Adrenal gland (tissue), 12 donors: ENCODE measurements around the gene MRPL38. TPM values are rescaled to one million over a fixed set of nuclear protein-coding genes. Genes with fewer than 3 reads are reported as not detected.
A peak's percentile ranks its signal among the peaks of the same experiment; 100 is the strongest.

ENCODE experiments used
- DNase-seq, 7 donors: peaks; one replicate each; pipeline ENCODE4 v3.0.0-alpha.2; 2019 to 2020
- H3K27ac ChIP-seq, 5 donors: fragments of 200-600 bp; sonication (generic) in 4 of 5; 1 replicate in 3 of 5; 2 replicates in 2 of 5; pipeline versions ENCODE4 v1.5.1 to v1.8.0; 2016 to 2020; ENCODE audit warnings: mild to moderate bottlenecking in 1 of 5
- H3K27me3 ChIP-seq: fragments of 200-600 bp; 2 replicates; pipeline ENCODE4 v1.8.0; 2021
- H3K36me3 ChIP-seq, 2 donors: fragments of 200-600 bp; replicated peaks in 1 of 2; 1 replicate in 1 of 2; 2 replicates in 1 of 2; pipeline versions ENCODE4 v1.5.1 to v1.8.0; 2018 to 2022
- H3K4me1 ChIP-seq, 2 donors: fragments of 200-600 bp; replicated peaks in 1 of 2; 1 replicate in 1 of 2; 2 replicates in 1 of 2; pipeline versions ENCODE4 v1.5.1 to v1.8.0; 2018 to 2021
- H3K4me3 ChIP-seq, 4 donors: fragments of 200-600 bp; sonication (generic) in 3 of 4; one replicate each; pipeline ENCODE4 v1.5.1; 2016 to 2018
- H3K9me3 ChIP-seq, 3 donors: fragments of 200-600 bp; sonication (generic) in 1 of 3; replicated peaks in 1 of 3; 1 replicate in 2 of 3; 2 replicates in 1 of 3; pipeline versions ENCODE4 v1.5.1 to v1.8.0; 2016 to 2021
- CTCF ChIP-seq, 6 experiments: fragments of 450-650 bp in 4 of 6; fragments of 200-600 bp in 2 of 6; sonication (generic) in 1 of 6; IDR thresholded peaks; 1 replicate in 5 of 6; 2 replicates in 1 of 6; pipeline versions ENCODE4 v1.5.1 to v1.8.0; 2016 to 2021; ENCODE audit warnings: antibody characterized with exemption in 6 of 6, mild to moderate bottlenecking in 2 of 6, moderate library complexity in 1 of 6
- POLR2A ChIP-seq, 2 donors: fragments of 450-650 bp; IDR thresholded peaks; one replicate each; pipeline ENCODE4 v1.6.1; 2017; ENCODE audit warnings: antibody characterized with exemption in 2 of 2, mild to moderate bottlenecking in 2 of 2, moderate library complexity in 1 of 2
- WGBS, 4 donors: extraction: QIAGEN DNeasy Blood & Tissue Kit in 2 of 4; methylation state at CpG; one replicate each; pipeline versions ENCODE4 v1.1.5 to v1.1.7; 2013 to 2017; 5-methylcytosine and 5-hydroxymethylcytosine counted together
- intact Hi-C, 2 donors: fragments of 100-400 bp; cut with DNase I; formaldehyde crosslinking; loops; one replicate each; pipeline versions ENCODE4 v1.14.1 to v1.15.0; 2022 to 2023
- polyA plus RNA-seq, 3 donors: library from polyadenylated mRNA; stranded (reverse); fragments of 200-250 nt in 2 of 3; fragments of 350-450 nt in 1 of 3; fragmentation: Illumina TruSeq in 1 of 3; extraction: RNeasy Lipid Tissue Mini Kit (QIAGEN cat#74804) in 1 of 3; gene quantifications; one replicate each; pipeline ENCODE4 v1.2.3, GENCODE V29; 2013 to 2014
- total RNA-seq, 9 donors: library from RNA; depleted of rRNA in 4 of 9; stranded (reverse); fragments of >200 nt in 4 of 9; fragments of 120-200 nt in 1 of 9; fragmentation: NEBNext Ultra II Directional in 1 of 9; extraction: Animal tissue kit (Norgen Biotek cat#: 25700) in 1 of 9; gene quantifications; one replicate each; pipeline versions ENCODE4 v1.1.0 to v1.2.4, GENCODE V29; 2013 to 2023
- donor health status: healthy with polysubstance abuse.
- donor health status: Bipolar disorder and iron deficiency.
- donor health status: DM: yes; HTN: yes; CAD: no.
- donor health status: DM: no; HTN: no; CAD: no.
- donor health status: DM: no; HTN: no; CAD: no.
- donor health status: DM: yes; HTN: yes; CAD: no.

The MRPL38 gene
- total and polyA plus RNA-seq, 12 donors = 36.7 to 214 (median 82.7) TPM

- Histone ChIP-seq H3K4me3 (peak overlapping the region in 2 of 4 donors; percentile 14 to 95), H3K36me3 (peaks cover 0 to 8% of the 10 kb centered on the region in 2 donors), H3K27ac (peak overlapping the region; percentile 54 to 93 (median 82)), H3K9me3 (no peaks in the 10 kb centered on the region), H3K4me1 (peaks cover 28 to 49% of the 10 kb centered on the region in 2 donors), H3K27me3 (no peaks in the 10 kb centered on the region)
- intact Hi-C loops = no loop called here
- TF ChIP-seq CTCF (IDR thresholded peaks at IDR 0.05) = peak in 2 of 6 experiments; percentile 24 to 33
- no peak for TF ChIP-seq POLR2A (IDR thresholded peaks at IDR 0.05)
- DNase-seq = peak; percentile 60 to 92 (median 77)
- 25 to 48% (median 29%) methylated on average over 5 to 26 of the region's 26 CpGs for WGBS, 4 donors
Measured at GRCh38 chr17:75876190-75876937, 28.3 kb downstream of the MRPL38 start.

GRCh38 chr17:75875940-75876189 lies 28.8 kb downstream of the MRPL38 start:
- no peaks in the 10 kb centered on the region for H3K27me3 ChIP-seq
- 31 to 49% (median 40%) methylated on average over 2 to 5 of the region's 5 CpGs; no CpG with 5 or more reads in 1 of the 4 donors for WGBS, 4 donors
- no peak for DNase-seq
- H3K36me3 ChIP-seq = peaks cover 0 to 8% of the 10 kb centered on the region in 2 donors
- intact Hi-C loops = no loop called here
- H3K27ac ChIP-seq = peak overlapping the region; percentile 54 to 93 (median 82)
- peak in 1 of 2 donors; percentile 16 for TF ChIP-seq POLR2A (IDR thresholded peaks at IDR 0.05)
- TF ChIP-seq CTCF (IDR thresholded peaks at IDR 0.05) = no peak
- H3K9me3 ChIP-seq = no peaks in the 10 kb centered on the region
- peak overlapping the region in 1 of 4 donors; percentile 95 for H3K4me3 ChIP-seq
- peaks cover 28 to 49% of the 10 kb centered on the region in 2 donors for H3K4me1 ChIP-seq

GRCh38 chr17:75875182-75875939 lies 29.3 kb downstream of the MRPL38 start:
- intact Hi-C loops = no loop called here
- H3K27me3 ChIP-seq = no peaks in the 10 kb centered on the region
- no peaks in the 10 kb centered on the region for H3K9me3 ChIP-seq
- H3K4me1 ChIP-seq = peaks cover 28 to 49% of the 10 kb centered on the region in 2 donors
- H3K27ac ChIP-seq = peak overlapping the region in 4 of 5 donors; percentile 54 to 93 (median 86)
- WGBS, 4 donors = 57 to 85% (median 61%) methylated on average over 3 to 18 of the region's 18 CpGs; no CpG with 5 or more reads in 1 of the 4 donors
- peak overlapping the region in 1 of 4 donors; percentile 95 for H3K4me3 ChIP-seq
- DNase-seq = peak in 4 of 7 donors; percentile 38 to 69 (median 60)
- TF ChIP-seq POLR2A (IDR thresholded peaks at IDR 0.05) = no peak
- no peak for TF ChIP-seq CTCF (IDR thresholded peaks at IDR 0.05)
- H3K36me3 ChIP-seq = peaks cover 0 to 8% of the 10 kb centered on the region in 2 donors
